Erythroblast (primary cell): ENCODE measurements around the gene UBA52.

Experiments used
- DNase-seq, 2 experiments: peaks; one replicate each; lab custom pipeline; 2025; lab: John Stamatoyannopoulos, UW
- GATA1 ChIP-seq: IDR thresholded peaks from 2 replicates; pipeline ENCODE4 v1.6.1; 2011; ENCODE audit warnings: low read depth, mild to moderate bottlenecking, control low read depth, low read length, moderate library complexity
- POLR2A ChIP-seq: IDR thresholded peaks from 2 replicates; pipeline ENCODE4 v1.6.1; 2011; ENCODE audit warnings: mild to moderate bottlenecking, low read length

Gene UBA52

DNA sequence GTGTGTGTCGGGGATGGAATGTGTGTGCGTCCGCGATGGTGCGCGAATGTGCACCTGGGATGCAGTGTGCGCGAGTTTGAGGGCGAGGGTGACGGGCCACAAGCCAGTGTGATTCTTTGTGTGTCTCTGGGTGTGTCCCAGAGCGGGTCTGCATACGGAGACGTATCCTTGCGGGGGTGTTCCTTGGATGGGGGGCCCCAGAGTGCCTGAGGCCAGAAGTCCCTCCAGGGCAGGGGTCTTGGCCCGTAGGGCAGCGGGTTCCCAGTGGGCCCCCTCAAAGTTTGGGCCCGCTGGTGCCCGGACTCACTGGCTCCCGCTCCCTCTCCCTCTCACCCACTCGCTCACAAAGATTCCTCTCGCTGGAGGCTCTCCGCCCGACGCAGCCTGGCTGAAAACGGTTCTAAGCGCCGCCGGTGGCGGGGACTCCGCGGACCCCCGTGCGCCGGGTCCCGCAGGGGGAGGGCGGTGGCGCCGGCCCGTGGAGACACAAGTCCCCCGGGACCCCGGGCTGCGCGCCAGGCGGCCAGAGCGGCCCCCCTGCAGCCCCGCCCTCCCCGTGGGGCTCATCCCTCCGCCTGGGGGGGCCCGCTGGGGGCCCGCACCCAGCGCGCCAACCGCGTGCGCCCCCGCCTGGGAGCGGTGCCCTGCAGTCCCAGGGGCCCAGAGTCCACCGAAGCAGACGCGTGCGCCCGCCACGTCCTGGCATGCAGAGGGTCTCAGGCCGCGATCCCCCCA, 34.1 kb downstream of the UBA52 start:
- no peak for DNase-seq
- TF ChIP-seq GATA1 (no peak), POLR2A (no peak)

DNA sequence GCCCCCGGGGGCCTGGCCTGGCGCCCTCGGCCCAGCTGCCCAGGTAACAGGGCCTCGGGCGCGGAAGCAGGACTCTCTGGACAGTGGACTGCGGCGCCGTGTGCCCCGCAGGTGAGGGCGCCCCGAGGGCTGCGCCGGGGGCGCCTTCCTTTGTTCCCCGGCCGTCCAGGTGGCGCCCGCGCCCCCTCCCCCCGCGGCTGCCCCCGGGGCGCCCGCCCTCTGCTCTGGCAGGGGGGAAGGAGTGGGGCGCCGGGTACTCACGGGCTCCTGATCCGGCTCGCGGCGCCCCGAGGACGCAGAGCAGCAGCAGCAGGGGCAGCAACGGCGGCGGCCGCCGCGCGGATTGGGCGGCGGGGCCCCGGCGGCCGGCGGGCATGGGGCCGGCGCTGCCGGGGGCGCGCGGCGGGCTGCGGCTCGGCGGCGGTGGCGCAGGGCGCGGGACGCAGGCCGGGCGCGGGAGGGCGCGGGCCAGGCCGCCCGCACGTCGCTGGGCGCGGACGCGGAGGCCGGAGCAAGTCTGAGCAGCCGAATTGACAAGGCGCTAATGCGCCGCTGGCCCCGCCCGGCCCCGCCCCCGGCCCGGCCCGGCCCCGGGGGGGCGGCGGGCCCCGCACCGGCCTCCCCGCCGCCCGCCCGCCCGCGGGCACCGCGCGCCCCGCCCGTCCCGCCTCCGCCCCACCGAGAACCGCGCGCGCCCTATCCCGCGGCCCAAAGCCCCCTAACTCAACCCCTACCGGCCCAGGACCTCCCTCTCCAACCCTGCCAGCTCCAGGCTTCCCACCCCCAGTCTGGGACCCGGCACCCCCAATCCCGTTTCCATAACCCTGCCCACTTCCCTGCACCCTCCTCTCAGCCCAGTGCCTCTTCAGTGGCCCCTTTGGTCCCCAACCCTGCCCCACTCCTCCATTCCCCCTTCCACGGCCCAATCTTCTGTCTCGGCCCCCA, 34.9 kb downstream of the UBA52 start, which contains the start of gene CRLF1:
TSS of gene CRLF1 (minus strand) at position 519 of the 945 bp plus-strand sequence. CDS start at position 376, 143 bp downstream.
- TF ChIP-seq POLR2A (no peak), GATA1 (no peak)
- no peak for DNase-seq

DNA sequence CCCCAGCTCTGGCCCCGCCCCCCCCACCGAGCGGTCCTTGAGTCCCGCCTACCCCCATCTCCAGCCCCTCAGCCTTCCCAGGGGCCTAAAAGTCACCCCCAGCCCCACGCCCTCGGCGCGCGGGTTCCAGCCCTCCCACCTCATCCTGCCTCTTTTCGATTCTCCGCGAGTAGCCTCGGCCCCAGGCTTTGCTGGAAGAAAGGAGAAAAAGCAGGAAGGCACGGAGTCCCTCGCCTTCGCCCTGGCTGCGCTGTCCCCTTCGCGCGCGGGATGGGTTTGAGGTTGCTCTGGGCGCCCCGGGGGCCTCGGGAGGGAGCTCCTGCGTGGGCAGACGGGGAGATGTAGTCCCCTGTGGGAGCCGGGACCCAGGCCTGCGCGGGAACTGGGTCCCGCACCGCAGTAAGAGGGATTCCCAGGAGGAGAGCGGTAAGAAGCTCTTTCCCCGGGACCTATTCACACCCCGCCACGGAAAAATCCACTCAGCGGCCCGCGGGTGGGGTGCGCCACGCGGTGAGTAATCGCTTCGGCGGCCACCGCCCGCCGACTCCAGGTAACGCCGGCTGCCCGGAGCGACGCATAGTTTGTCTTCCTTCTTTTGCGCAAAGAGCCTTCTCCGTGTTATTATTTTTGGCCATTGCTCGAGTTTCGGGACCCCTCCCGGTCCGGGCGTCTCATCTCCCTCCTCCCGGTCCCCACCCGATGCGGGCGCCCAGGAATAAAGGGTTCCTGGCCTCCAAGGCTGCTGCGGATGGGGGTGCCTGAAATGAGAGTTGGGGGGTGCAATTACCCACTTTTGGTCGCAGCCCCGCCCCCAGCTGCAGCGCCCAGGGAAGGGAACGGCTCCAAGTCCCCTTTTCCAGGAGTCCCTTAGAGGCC, 35.8 kb downstream of the UBA52 start:
- TF ChIP-seq POLR2A (no peak), GATA1 (no peak)
- DNase-seq = no peak

DNA sequence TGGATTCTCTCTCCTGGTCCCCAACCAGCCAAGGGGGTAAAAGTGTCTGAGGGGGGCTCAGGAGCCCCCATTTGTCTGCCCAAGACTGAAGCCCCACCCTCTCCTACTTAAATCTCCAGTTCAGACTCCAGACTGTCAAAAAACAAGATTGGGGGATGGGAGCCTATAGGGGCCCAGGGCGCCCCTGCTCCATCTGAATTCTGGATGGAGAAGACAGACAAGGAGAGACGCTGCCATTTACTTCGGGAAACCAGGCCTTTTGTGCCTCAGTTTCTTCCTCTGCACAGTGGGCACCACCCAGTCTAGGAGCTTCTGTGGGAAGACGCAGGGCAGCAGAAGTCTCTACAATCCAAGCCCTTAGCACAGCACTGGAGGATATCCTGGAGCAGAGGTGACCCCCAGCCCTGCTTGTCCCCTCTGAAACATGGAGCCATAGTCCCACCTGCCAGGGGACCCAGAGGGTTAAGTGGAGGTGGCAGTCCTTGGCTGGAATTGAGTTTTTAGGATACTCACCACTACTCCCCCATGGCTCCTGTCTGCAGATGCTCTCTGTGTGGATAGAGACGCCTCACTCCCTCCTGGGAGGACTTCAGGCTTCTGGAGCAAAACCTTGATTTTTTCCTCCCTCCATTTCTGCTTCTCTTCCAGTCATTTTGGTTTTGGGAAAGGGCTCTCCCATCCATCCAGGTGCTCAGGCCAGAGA, 36.6 kb downstream of the UBA52 start:
- no peak for DNase-seq

DNA sequence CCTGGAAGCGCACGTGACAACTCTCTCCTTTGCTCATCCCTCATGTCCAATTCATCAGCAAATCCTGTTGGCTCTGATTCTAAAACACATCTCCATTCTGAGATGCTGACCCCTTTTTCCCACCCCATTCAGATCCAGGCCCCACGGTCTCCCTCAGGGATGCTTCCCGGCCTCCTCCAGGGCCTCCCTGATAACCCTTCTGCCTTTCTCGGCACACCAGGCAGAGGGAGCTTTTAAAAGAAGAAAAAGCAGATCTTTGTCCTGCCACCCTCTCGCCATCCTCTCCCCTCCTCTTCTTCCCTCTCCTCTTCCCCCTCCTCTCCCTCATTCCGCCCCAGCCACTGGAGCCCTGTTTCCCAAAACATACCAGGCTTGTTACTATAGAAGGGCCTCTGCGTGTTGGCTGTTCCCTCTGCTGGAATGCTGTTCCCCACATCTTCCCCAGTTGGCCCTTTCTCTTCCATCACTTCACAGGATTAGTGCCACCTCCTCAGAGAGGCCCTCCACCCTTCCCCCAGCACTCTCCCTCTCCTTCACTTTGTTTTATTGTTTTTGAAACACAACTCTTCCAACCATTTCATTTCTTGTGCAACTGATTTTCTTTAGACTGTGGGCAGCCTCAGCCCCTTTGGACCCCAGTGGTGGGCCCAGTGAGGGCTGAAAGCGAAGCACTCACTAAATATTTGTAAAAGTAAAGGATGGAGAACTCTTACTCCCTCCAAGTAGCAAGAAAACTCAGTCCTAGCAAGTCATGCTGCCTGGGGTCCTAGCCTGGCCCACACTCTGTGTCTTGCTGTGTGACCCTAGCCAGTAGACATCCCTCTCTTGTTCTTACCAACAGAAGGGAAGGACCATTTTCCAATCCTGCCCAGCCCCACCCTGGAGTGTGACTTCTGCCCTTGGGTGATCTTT, 37.4 kb downstream of the UBA52 start:
- TF ChIP-seq POLR2A (no peak), GATA1 (no peak)
- no peak for DNase-seq

More for the DNA sequence above, 36.6 kb downstream of the UBA52 start:
- TF ChIP-seq POLR2A (no peak), GATA1 (no peak)

DNA sequence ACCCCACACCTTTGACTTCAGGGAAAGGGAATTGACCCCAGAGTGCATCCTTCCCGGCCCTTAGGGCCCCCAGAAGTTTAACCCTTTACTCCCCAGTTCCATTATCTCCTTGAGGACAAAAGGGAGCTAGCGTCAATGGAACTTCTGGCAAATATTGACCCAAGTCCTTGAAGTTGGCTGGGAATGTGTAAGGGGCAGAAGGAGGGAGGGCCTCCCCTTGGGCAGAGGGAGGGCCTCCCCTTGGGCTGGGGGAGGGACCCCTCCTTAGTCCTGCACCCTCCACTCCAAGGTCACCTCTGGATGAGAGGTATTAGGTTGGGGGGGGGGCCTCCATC, 38.0 kb downstream of the UBA52 start:
- TF ChIP-seq POLR2A (no peak), GATA1 (no peak)

DNA sequence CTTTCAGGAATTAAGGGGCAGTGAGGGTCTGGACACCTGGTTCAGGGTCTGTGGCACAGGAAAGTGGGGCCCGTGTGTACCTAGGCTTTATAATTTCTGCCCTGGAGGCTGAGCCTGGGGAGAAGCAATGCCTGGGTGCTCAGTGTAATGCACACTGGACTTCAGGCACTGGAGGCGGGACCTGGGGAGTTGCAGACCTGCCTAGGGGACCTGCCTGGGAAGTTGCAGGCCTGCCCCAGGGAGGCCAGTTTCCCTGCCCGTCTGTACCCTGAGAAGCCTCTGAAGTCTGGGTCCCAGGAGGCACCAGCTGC, 38.5 kb downstream of the UBA52 start:
- TF ChIP-seq POLR2A (no peak), GATA1 (no peak)
- no peak for DNase-seq

More for the DNA sequence above, 38.0 kb downstream of the UBA52 start:
- DNase-seq = no peak

DNA sequence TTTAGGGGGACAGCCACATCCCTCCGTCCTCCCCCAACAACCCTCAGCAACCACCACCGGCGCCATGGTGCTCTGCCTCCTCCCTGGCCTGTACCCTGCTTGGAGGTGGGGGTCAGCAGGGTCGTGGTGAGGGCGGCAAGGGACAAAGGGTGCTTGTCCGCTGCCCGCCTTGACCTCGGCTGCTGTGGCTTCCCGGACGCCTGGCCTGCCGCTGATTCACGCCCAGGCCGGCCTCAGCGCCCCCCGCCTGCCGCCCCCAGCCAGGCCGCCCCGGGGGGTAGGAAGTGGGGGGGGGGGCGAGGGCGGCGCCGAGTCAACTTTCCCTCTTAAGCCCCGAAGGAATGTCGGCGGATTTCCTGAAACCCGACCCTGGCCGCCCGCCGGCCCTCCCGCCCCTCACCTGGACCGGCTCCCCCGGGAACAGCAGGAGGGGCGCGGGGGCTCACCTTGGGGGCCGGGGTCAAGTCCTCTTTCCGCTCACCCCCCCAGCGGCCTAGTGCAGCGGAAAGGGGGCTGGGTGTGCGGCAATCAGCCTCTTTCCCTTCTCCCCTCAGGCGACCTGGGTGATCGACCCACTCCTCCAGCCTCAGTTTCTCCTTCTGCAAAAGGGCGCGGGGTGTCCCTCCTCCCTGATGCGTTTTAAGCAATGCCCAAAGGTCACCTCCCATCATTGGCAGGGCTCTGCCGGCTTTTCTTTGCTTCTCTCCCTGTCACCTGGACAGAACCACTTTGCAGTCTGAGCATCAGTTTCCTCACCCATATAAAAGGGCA, 39.1 kb downstream of the UBA52 start:
- TF ChIP-seq GATA1 = no peak
- TF ChIP-seq POLR2A = no peak
- DNase-seq = no peak

DNA sequence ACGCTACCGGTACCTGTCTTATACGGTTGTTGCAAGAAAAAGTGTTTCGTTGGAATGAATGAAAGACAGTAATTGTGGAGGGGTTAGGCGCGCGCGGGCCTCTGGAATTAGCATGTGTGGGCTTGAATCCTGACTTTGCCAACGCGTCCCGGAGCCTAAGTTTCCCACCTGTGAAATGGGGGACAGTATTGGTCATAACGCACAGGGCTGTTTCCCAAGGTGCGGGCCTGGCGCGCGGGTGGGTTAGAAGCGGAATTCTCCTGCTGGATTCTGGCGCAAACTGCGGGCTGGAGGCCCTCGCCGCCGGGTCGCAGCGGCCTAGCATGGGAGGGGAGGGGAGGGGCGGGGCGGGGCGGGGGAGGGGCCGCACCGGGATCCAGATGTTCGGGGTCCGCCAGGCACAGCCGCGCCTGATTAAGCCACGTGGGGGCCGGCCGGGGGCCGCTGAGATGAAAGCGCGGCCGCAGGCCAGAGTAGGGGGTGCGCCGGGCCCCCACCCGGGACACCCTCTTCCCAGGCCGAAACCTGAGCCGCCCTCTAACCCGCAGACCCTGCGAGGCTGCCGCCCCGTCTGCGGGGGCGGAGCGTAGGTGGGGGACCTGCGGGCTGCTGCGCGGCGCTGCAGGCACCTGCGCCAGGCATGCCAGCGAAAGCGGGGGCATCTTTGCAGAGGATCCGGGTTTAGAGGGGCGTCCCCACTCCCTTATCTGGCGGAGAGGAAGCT, 39.8 kb downstream of the UBA52 start:
- no peak for DNase-seq
- TF ChIP-seq GATA1 (no peak), POLR2A (no peak)

DNA sequence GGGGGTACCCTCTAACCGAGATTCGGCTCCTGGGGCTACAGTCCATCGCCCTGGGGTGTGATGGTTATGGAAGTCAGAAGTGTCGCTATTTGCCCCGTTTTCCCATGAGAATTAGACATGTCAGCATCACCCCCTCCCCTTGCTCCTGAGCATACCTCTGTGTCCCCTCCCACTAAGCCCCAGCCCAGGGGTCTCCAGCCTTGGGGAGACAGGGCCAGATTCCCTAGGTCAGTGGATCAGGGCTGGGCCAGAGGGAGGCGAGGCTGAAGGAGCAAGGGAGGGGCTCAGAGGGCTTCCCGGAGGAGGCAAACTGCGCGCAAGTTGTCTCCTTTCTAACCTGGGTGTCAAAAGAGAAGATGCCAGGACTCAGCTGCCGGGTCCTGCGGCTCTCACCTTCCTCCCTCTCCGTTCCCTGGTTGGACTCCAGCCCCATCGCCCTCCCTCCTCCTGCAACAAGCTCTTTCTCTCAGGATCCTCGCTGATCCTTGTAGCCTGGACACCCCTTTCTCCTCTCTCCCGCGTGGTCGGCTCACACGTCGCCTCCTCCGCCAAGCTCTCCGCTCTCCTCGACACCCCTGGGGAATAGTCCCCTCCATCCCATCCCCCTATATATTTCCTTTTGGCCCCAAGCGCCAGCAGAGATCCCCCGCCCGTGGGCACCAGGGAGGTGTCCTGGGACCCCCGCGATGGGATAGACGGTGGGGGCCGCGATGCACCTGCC, 40.6 kb downstream of the UBA52 start:
- no peak for TF ChIP-seq GATA1
- TF ChIP-seq POLR2A = no peak
- no peak for DNase-seq

DNA sequence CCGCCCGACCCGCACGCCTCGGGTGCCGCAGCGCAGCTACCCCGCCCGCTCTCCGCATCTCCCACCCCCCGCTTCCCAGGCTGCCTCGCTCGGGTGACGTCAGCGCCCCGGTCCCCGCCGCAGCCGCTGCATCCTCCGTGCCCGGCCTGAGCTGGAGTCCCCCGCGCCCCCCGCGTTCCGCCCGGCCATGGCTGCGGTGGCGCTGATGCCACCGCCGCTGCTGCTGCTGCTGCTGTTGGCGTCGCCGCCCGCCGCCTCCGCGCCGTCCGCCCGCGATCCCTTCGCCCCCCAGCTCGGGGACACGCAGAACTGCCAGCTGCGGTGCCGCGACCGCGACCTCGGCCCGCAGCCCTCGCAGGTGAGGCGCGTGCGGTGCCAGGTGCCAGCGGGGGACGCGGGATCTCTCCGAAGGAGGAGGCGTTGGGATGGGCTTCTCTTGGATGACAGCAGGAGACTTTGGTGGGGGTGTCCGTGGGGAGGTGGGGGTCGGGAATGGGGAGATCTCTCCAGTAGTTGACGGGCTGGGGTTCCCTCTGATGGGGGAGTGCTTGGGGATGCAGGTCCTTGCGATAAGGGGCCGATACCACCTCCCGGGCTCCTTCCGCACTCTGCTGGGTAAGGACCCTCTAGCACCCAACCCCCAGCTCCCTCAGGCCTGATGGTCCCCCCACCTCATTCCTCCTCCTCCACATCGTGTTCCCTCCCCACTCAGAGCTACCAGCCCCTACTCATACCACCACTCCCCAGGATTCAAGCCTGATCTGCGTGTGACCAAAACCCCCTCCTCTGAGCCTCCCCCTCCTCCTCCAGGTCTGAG, 41.3 kb downstream of the UBA52 start, which contains the start of gene TMEM59L:
TSS of gene TMEM59L (plus strand) at position 99 of the 817 bp plus-strand sequence. CDS start at position 188, 89 bp downstream.
- no peak for DNase-seq
- TF ChIP-seq GATA1 = no peak
- no peak for TF ChIP-seq POLR2A
